HepG2 (cell line): Measurements from ENCODE around the gene METTL23. TPM values are rescaled to one million over a fixed set of nuclear protein-coding genes. Genes with fewer than 3 reads are reported as not detected.

Experiments used
- ATAC-seq: fragments of 200-7000 bp; cut with Tn5 transposase; 3 replicates; pipeline ENCODE4 v1.9.1; 2020; ENCODE audit warnings: mild to moderate bottlenecking, moderate library complexity
- BruUV-seq: library from RNA; stranded (reverse); fragments of 400-500 nt; replicated peaks from 2 replicates; lab custom pipeline; 2021; lab: Mats Ljungman, UMichigan
- CTCF ChIA-PET: fragments of 300-600 bp; formaldehyde crosslinking; extraction: SDS; loops from one replicate; lab custom pipeline; 2021; ENCODE audit warnings: low total read pairs, inconsistent platforms, low intra/inter-chr PET ratio; lab: Yijun Ruan, JAX
- POLR2A ChIA-PET: fragments of 350-600 bp; sonication (Branson Sonifier 250); formaldehyde crosslinking; loops from one replicate; lab custom pipeline; 2020; ENCODE audit warnings: antibody characterized with exemption, inconsistent platforms; lab: Yijun Ruan, JAX
- DNase-seq: peaks from one replicate; pipeline ENCODE4 v3.0.0-alpha.2; 2015; ENCODE audit warnings: low spot score
- FAIRE-seq: peaks from 3 replicates; lab custom pipeline; 2011; peaks lifted over from hg19 to GRCh38; lab: Jason Lieb, UNC
- H2AFZ ChIP-seq: one replicate; pipeline ENCODE4 v1.6.1; 2011; ENCODE audit warnings: low read length, inconsistent platforms
- H3K27ac ChIP-seq: fragments of 300-600 bp; 3 replicates; pipeline ENCODE4 v1.8.0; 2011; ENCODE audit warnings: mixed run types, mild to moderate bottlenecking, mixed read lengths, low read length, inconsistent platforms; ENCODE audit not compliant: insufficient read depth; ENCODE audit errors: extremely low read length
- H3K27me3 ChIP-seq, 2 experiments: fragments of 200-600 bp in 1 of 2; 2 replicates in 1 of 2; 3 replicates in 1 of 2; pipeline versions ENCODE4 v1.6.0 to v1.8.0; 2011; ENCODE audit warnings: low read length in 2 of 2, mild to moderate bottlenecking in 2 of 2, moderate library complexity in 2 of 2, inconsistent platforms in 1 of 2; ENCODE audit not compliant: insufficient read depth in 2 of 2, control insufficient read depth in 1 of 2
- H3K36me3 ChIP-seq, 2 experiments: fragments of 200-600 bp in 1 of 2; replicated peaks in 1 of 2; 2 replicates in 1 of 2; 3 replicates in 1 of 2; pipeline versions ENCODE4 v1.5.1 to v1.8.0; 2011; ENCODE audit warnings: low read length in 2 of 2, inconsistent platforms in 1 of 2; ENCODE audit not compliant: insufficient read depth in 2 of 2, control insufficient read depth in 1 of 2
- H3K4me1 ChIP-seq: 2 replicates; pipeline ENCODE4 v1.5.1; 2012; ENCODE audit warnings: low read length, inconsistent platforms; ENCODE audit not compliant: insufficient read depth
- H3K4me2 ChIP-seq: 2 replicates; pipeline ENCODE4 v1.6.0; 2011; ENCODE audit warnings: low read depth, low read length, inconsistent platforms
- H3K4me3 ChIP-seq, 3 experiments: fragments of 200-600 bp in 1 of 3; sonication (generic), shearing (Covaris generic) in 1 of 3; replicated peaks in 1 of 3; 2 replicates each; pipeline ENCODE4 v1.5.1; 2011 to 2016; ENCODE audit warnings: low read length in 3 of 3, inconsistent platforms in 2 of 3, low read depth in 2 of 3, mild to moderate bottlenecking in 2 of 3, control low read depth in 1 of 3, mixed read lengths in 1 of 3; ENCODE audit not compliant: insufficient read depth in 1 of 3
- H3K79me2 ChIP-seq: one replicate; pipeline ENCODE4 v1.6.1; 2011; ENCODE audit warnings: low read length, inconsistent platforms; ENCODE audit not compliant: insufficient read depth
- H3K9ac ChIP-seq: 2 replicates; pipeline ENCODE4 v1.6.0; 2011; ENCODE audit warnings: mild to moderate bottlenecking, low read depth, low read length, inconsistent platforms; ENCODE audit not compliant: insufficient read depth
- H3K9me3 ChIP-seq: 2 replicates; pipeline ENCODE4 v1.5.1; 2012; ENCODE audit warnings: mild to moderate bottlenecking, low read length
- H4K20me1 ChIP-seq: 2 replicates; pipeline ENCODE4 v1.6.0; 2011; ENCODE audit warnings: inconsistent platforms, mild to moderate bottlenecking, low read length, moderate library complexity; ENCODE audit not compliant: insufficient read depth
- CREM ChIP-seq, 2 experiments: sonication (generic) in 1 of 2; formaldehyde crosslinking in 1 of 2; IDR thresholded peaks; 2 replicates each; pipeline versions ENCODE4 v1.4.0 to v1.6.1; 2016 to 2020; ENCODE audit warnings: antibody characterized with exemption in 1 of 2, mild to moderate bottlenecking in 1 of 2, missing genetic modification reagents in 1 of 2
- GABPA ChIP-seq, 2 experiments: IDR thresholded peaks; 2 replicates each; pipeline ENCODE4 v1.6.1; 2011 to 2016; ENCODE audit warnings: low read depth in 2 of 2, low read length in 1 of 2, missing biosample characterization in 1 of 2, missing genetic modification characterization in 1 of 2
- GATAD1 ChIP-seq: IDR thresholded peaks from 2 replicates; pipeline ENCODE4 v1.6.1; 2016; ENCODE audit warnings: missing genetic modification reagents, missing compliant biosample characterization
- KDM4B ChIP-seq: sonication (generic); formaldehyde crosslinking; IDR thresholded peaks from 2 replicates; pipeline ENCODE4 v1.4.0; 2020; ENCODE audit warnings: missing genetic modification reagents
- MLX ChIP-seq: IDR thresholded peaks from 2 replicates; pipeline ENCODE4 v1.6.1; 2016
- SP1 ChIP-seq, 2 experiments: fragments of 450-650 bp in 1 of 2; sonication (generic) in 1 of 2; formaldehyde crosslinking in 1 of 2; IDR thresholded peaks; 2 replicates each; pipeline versions ENCODE4 v1.4.0 to v1.6.1; 2016 to 2020; ENCODE audit warnings: missing genetic modification reagents in 1 of 2
- SRSF1 ChIP-seq: fragments of 200-400 bp; formaldehyde crosslinking; optimal IDR thresholded peaks from 2 replicates; pipeline ENCODE3; 2017; ENCODE audit warnings: mild to moderate bottlenecking, low read depth, low read length, moderate library complexity
- ZNF337 ChIP-seq: sonication (generic); formaldehyde crosslinking; IDR thresholded peaks from 2 replicates; pipeline ENCODE4 v1.5.1; 2020; ENCODE audit warnings: missing genetic modification reagents, low read depth, mild to moderate bottlenecking, borderline replicate concordance
- ZNF383 ChIP-seq: sonication (generic); formaldehyde crosslinking; IDR thresholded peaks from 2 replicates; pipeline ENCODE4 v1.4.0; 2020; ENCODE audit warnings: missing genetic modification reagents, mild to moderate bottlenecking, borderline replicate concordance
- ZNF446 ChIP-seq: sonication (generic); formaldehyde crosslinking; IDR thresholded peaks from 2 replicates; pipeline ENCODE4 v1.5.0; 2020; ENCODE audit warnings: mild to moderate bottlenecking, missing genetic modification reagents
- ZNF547 ChIP-seq: sonication (generic); formaldehyde crosslinking; IDR thresholded peaks from 2 replicates; pipeline ENCODE4 v1.5.1; 2020; ENCODE audit warnings: mild to moderate bottlenecking, missing genetic modification reagents
- ZNF615 ChIP-seq: sonication (generic); formaldehyde crosslinking; IDR thresholded peaks from 2 replicates; pipeline ENCODE4 v1.5.0; 2020; ENCODE audit warnings: mild to moderate bottlenecking, missing genetic modification reagents, borderline replicate concordance
- ZNF639 ChIP-seq: conservative IDR thresholded peaks from 2 replicates; pipeline ENCODE4 v1.6.1; 2018; ENCODE audit warnings: missing genetic modification reagents
- ZNF816 ChIP-seq: sonication (generic); formaldehyde crosslinking; IDR thresholded peaks from 2 replicates; pipeline ENCODE4 v1.8.0; 2022; ENCODE audit warnings: missing genetic modification reagents, mild to moderate bottlenecking, borderline replicate concordance
- WGBS: methylation state at CpG from one replicate; pipeline ENCODE4 v1.1.6; 2017; ENCODE audit warnings: low lambda C conversion rate; 5-methylcytosine and 5-hydroxymethylcytosine counted together
- in situ Hi-C: cut with HindIII; loops from 2 replicates; pipeline ENCODE4 v1.10.0; 2017; ENCODE audit warnings: low pct_unique_long_range_greater_than_20kb; ENCODE audit not compliant: extremely low pct_ligation_motif_present
- intact Hi-C: fragments of 100-400 bp; cut with micrococcal nuclease; formaldehyde crosslinking; loops from one replicate; pipeline ENCODE4 v1.10.0; 2022; ENCODE audit not compliant: unreplicated experiment
- polyA plus RNA-seq, 8 experiments: library from polyadenylated mRNA; depleted of rRNA in 3 of 8; stranded (reverse) in 7 of 8; unstranded in 1 of 8; fragments of >200 nt; fragmentation: Illumina TruSeq in 4 of 8; extraction: Trizol in 4 of 8; gene quantifications; 2 replicates each; pipeline versions ENCODE4 v1.2.1 to v1.2.3, GENCODE V29; 2011 to 2016; ENCODE audit warnings: low read depth in 4 of 8, missing spikeins in 1 of 8, mixed read lengths in 1 of 8; ENCODE audit not compliant: insufficient read depth in 1 of 8
- total RNA-seq, 5 experiments: library from RNA; depleted of rRNA; stranded (reverse); fragments of >200 nt; fragmentation: Illumina TruSeq; extraction: Trizol; gene quantifications; 2 replicates each; pipeline ENCODE4 v1.2.3, GENCODE V29; 2016; ENCODE audit warnings: low read depth in 1 of 5

The METTL23 gene
- total and polyA plus RNA-seq, 2 of the 13 experiments (the other 11 are each of a cell fraction or from before 2014, with no cell fraction given), result 39.9 to 104 TPM

GRCh38 chr17:76682296-76682695, 44.3 kb upstream of the METTL23 start:
- FAIRE-seq, result no peak
- ATAC-seq, result no peak
- no peaks in the 10 kb centered on the region for H4K20me1 ChIP-seq
- POLR2A ChIA-PET, result interaction anchor here (3.0 kb wide), 1 partner anchor 11 kb away, joined by 23 read pairs; no protein-coding TSS in a partner anchor
- DNase-seq, result no peak
- no peak overlapping the region for H3K4me3 ChIP-seq
- no TSS peak for BruUV-seq
- WGBS, result 97% methylated on average over 12 of the region's 12 CpGs
- in situ Hi-C loops (loop anchor here (5.0 kb wide), 1 partner anchor 35 kb away; no protein-coding TSS in a partner anchor), intact Hi-C loops (no loop called here)
- no peaks in the 10 kb centered on the region for H3K9me3 ChIP-seq
- peaks cover 5 to 18% of the 10 kb centered on the region in 2 experiments; a peak in 4 of 5 replicates for H3K36me3 ChIP-seq
- H2AFZ ChIP-seq, result no peak overlapping the region
- H3K4me2 ChIP-seq, result no peak overlapping the region
- peaks cover 27% of the 10 kb centered on the region for H3K4me1 ChIP-seq
- no peak for TF ChIP-seq SP1 (IDR thresholded peaks at IDR 0.05)
- TF ChIP-seq SP1 (CRISPR knock-in tag; IDR thresholded peaks at IDR 0.05), result no peak
- TF ChIP-seq ZNF446 (CRISPR knock-in tag), result no peak
- no peak for TF ChIP-seq SRSF1
- TF ChIP-seq ZNF639, result no peak
- TF ChIP-seq ZNF816 (CRISPR knock-in tag), result no peak
- TF ChIP-seq GATAD1 (CRISPR knock-in tag), result no peak
- no peak for TF ChIP-seq ZNF615
- no peak for TF ChIP-seq ZNF383 (CRISPR knock-in tag)
- no peak for TF ChIP-seq CREM (IDR thresholded peaks at IDR 0.05)
- TF ChIP-seq CREM (CRISPR knock-in tag; IDR thresholded peaks at IDR 0.05), result no peak
- TF ChIP-seq GABPA (IDR thresholded peaks at IDR 0.05; ENCODE audit: low read depth, low read length), result no peak
- TF ChIP-seq GABPA (CRISPR knock-in tag; IDR thresholded peaks at IDR 0.05; ENCODE audit: low read depth), result no peak
- TF ChIP-seq ZNF337 (CRISPR knock-in tag), result no peak
- TF ChIP-seq MLX, result no peak
- no peak for TF ChIP-seq KDM4B
- TF ChIP-seq ZNF547 (CRISPR knock-in tag), result no peak
- no peak overlapping the region for H3K9ac ChIP-seq
- no peak overlapping the region for H3K27ac ChIP-seq
- CTCF ChIA-PET, result interaction anchor here (1.8 kb wide), 1 partner anchor 33 kb away, joined by 17 read pairs; no protein-coding TSS in a partner anchor
- no peaks in the 10 kb centered on the region for H3K79me2 ChIP-seq
- no peaks in the 10 kb centered on the region for H3K27me3 ChIP-seq
